ENCODE results near the gene ZBTB43.
"Not testable (repeated sequence)": the region's sequence is repeated elsewhere in the genome, so short reads cannot be mapped to it uniquely, and the experiment has no call there.

ZBTB43 gene

GRCh38 chr9:126784401-126784800, 20.4 kb upstream of the ZBTB43 start:
- Mint-ChIP-seq H3K36me3 (no peaks in the 10 kb centered on the region), H3K4me3 (no peak overlapping the region), H3K4me1 (no peaks in the 10 kb centered on the region), H3K27ac (no peak overlapping the region), H3K27me3 (peaks cover 8% of the 10 kb centered on the region), H3K9me3 (no peaks in the 10 kb centered on the region)

DNA sequence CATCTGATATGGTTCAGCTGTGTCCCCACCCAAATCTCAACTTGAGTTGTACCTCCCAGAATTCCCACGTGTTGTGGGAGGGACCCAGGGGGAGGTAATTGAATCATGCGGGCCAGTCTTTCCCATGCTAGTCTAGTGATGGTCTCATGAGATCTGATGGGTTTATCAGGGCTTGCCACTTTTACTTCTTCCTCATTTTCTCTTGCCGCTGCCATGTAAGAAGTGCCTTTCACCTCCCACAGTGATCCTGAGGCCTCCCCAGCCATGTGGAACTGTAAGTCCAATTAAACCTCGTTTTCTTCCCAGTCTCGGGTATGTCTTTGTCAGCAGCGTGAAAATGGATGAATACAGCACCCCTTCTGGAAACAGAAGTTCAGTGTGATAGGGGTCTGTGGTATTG, 20.0 kb upstream of the ZBTB43 start:
- H3K9me3 Mint-ChIP-seq, H3K4me3 Mint-ChIP-seq, H3K4me1 Mint-ChIP-seq, H3K27ac Mint-ChIP-seq, H3K36me3 Mint-ChIP-seq, H3K27me3 Mint-ChIP-seq: not testable (repeated sequence)

GRCh38 chr9:126788046-126788445, 16.8 kb upstream of the ZBTB43 start:
- peaks cover 10% of the 10 kb centered on the region for H3K27me3 Mint-ChIP-seq
- H3K4me3 Mint-ChIP-seq: no peak overlapping the region
- H3K36me3 Mint-ChIP-seq: no peaks in the 10 kb centered on the region
- H3K9me3 Mint-ChIP-seq: no peaks in the 10 kb centered on the region
- no peaks in the 10 kb centered on the region for H3K4me1 Mint-ChIP-seq
- no peak overlapping the region for H3K27ac Mint-ChIP-seq

GRCh38 chr9:126788634-126789349, 16.0 kb upstream of the ZBTB43 start:
- Mint-ChIP-seq H3K4me3 (no peak overlapping the region), H3K27me3 (peaks cover 10% of the 10 kb centered on the region), H3K9me3 (no peaks in the 10 kb centered on the region), H3K36me3 (no peaks in the 10 kb centered on the region), H3K4me1 (no peaks in the 10 kb centered on the region), H3K27ac (no peak overlapping the region)

DNA sequence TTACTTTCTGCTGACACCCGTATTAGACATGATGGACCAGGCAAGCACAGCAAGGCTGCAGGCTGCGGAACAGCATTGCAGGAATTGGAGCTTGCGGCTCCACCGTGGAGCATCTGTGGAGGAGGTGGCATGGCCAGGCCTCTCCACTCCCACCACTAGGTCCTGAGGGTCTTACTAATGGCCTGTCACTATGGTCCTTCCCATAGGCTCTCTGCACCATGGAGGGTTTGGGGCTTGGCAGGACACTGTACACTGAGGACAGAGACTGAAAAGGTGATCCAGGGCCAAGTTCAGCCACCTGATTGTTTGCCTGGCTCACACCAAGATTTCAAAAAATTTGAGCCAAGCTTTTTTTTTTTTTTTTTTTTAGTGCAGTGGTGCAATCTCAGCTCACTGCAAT, 14.3 kb upstream of the ZBTB43 start:
- no peaks in the 10 kb centered on the region for H3K4me1 Mint-ChIP-seq
- H3K4me3 Mint-ChIP-seq: no peak overlapping the region
- peaks cover 10% of the 10 kb centered on the region for H3K27me3 Mint-ChIP-seq
- no peaks in the 10 kb centered on the region for H3K9me3 Mint-ChIP-seq
- H3K36me3 Mint-ChIP-seq: no peaks in the 10 kb centered on the region
- H3K27ac Mint-ChIP-seq: no peak overlapping the region

GRCh38 chr9:126791406-126792230, 13.2 kb upstream of the ZBTB43 start:
- Mint-ChIP-seq H3K4me1 (no peaks in the 10 kb centered on the region), H3K4me3 (no peak overlapping the region), H3K36me3 (no peaks in the 10 kb centered on the region), H3K27ac (peak overlapping the region; percentile 21), H3K9me3 (no peaks in the 10 kb centered on the region), H3K27me3 (peaks cover 7% of the 10 kb centered on the region)

DNA sequence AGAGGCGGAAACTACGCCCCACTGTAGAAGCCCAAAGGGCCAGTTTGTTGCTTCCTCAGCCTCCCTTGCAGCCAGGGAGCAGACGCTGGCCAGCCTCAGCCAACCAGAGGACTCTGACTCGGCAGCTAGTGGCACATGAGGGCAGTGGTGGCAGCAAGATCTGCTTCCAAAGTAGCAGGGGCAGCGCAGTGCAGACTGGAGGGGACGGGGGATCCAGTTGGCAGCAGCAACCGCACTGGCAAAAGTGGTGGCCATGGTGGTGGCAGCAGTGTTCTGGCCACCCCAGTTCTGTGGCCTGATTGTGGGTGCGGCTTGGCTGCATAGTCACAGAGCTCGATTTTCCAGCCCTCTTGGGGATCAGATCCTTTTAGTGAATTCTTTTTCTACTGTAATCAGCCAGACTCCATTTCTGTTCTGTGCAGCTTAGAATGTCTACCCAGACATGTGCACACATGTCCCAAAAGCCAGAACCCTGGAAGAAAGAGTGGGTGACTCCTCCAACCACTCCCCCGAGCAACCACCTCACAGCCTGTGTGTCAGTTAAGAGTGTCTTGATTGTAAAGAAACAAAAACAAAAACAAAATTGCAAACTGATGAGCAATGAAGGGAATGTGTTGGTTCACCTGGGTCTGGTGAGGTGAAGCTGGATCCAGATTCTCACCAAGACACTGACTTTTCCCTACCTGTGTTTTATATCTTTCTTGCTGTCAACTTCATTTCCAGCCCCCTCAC, 11.0 kb upstream of the ZBTB43 start:
- H3K4me1 Mint-ChIP-seq: no peaks in the 10 kb centered on the region
- no peak overlapping the region for H3K4me3 Mint-ChIP-seq

GRCh38 chr9:126794441-126794840, 10.4 kb upstream of the ZBTB43 start:
- peaks cover 5% of the 10 kb centered on the region for H3K27me3 Mint-ChIP-seq
- H3K4me3 Mint-ChIP-seq: no peak overlapping the region
- no peaks in the 10 kb centered on the region for H3K36me3 Mint-ChIP-seq
- no peaks in the 10 kb centered on the region for H3K4me1 Mint-ChIP-seq
- no peak overlapping the region for H3K27ac Mint-ChIP-seq
- H3K9me3 Mint-ChIP-seq: no peaks in the 10 kb centered on the region

More for the DNA sequence above, 11.0 kb upstream of the ZBTB43 start:
- Mint-ChIP-seq H3K27me3 (peaks cover 5% of the 10 kb centered on the region), H3K36me3 (no peaks in the 10 kb centered on the region), H3K27ac (no peak overlapping the region), H3K9me3 (no peaks in the 10 kb centered on the region)

- Mint-ChIP-seq H3K27me3 (no peaks in the 10 kb centered on the region), H3K27ac (no peak overlapping the region), H3K4me1 (no peaks in the 10 kb centered on the region), H3K9me3 (no peaks in the 10 kb centered on the region), H3K36me3 (no peaks in the 10 kb centered on the region), H3K4me3 (no peak overlapping the region)
These were observed 8.1 kb upstream of the ZBTB43 start for GRCh38 chr9:126796758-126797157.

- Mint-ChIP-seq H3K27ac (no peak overlapping the region), H3K4me1 (no peaks in the 10 kb centered on the region), H3K36me3 (no peaks in the 10 kb centered on the region)
These were observed 6.9 kb upstream of the ZBTB43 start for GRCh38 chr9:126797903-126798302.

GRCh38 chr9:126799034-126799433, 5.8 kb upstream of the ZBTB43 start:
- H3K27ac Mint-ChIP-seq: no peak overlapping the region
- no peaks in the 10 kb centered on the region for H3K36me3 Mint-ChIP-seq
- H3K4me3 Mint-ChIP-seq: no peak overlapping the region
- H3K4me1 Mint-ChIP-seq: peaks cover 3% of the 10 kb centered on the region
- no peaks in the 10 kb centered on the region for H3K9me3 Mint-ChIP-seq
- H3K27me3 Mint-ChIP-seq: no peaks in the 10 kb centered on the region

More at GRCh38 chr9:126797903-126798302, 6.9 kb upstream of the ZBTB43 start:
- H3K4me3 Mint-ChIP-seq: no peak overlapping the region
- no peaks in the 10 kb centered on the region for H3K9me3 Mint-ChIP-seq
- H3K27me3 Mint-ChIP-seq: no peaks in the 10 kb centered on the region

GRCh38 chr9:126802318-126803059, 2.4 kb upstream of the ZBTB43 start:
- Mint-ChIP-seq H3K27ac (no peak overlapping the region), H3K27me3 (no peaks in the 10 kb centered on the region), H3K4me3 (no peak overlapping the region), H3K36me3 (peaks cover 3% of the 10 kb centered on the region), H3K9me3 (no peaks in the 10 kb centered on the region), H3K4me1 (peaks cover 29% of the 10 kb centered on the region)

GRCh38 chr9:126804198-126804695, 593 bp upstream of the ZBTB43 start:
- peaks cover 37% of the 10 kb centered on the region for H3K4me1 Mint-ChIP-seq
- H3K36me3 Mint-ChIP-seq: peaks cover 3% of the 10 kb centered on the region
- H3K27ac Mint-ChIP-seq: peak overlapping the region; percentile 73
- no peaks in the 10 kb centered on the region for H3K27me3 Mint-ChIP-seq
- peak overlapping the region; percentile 98 for H3K4me3 Mint-ChIP-seq
- no peaks in the 10 kb centered on the region for H3K9me3 Mint-ChIP-seq

GRCh38 chr9:126805554-126806262, 868 bp downstream of the ZBTB43 start:
- H3K4me1 Mint-ChIP-seq: peaks cover 37% of the 10 kb centered on the region
- peak overlapping the region; percentile 98 for H3K27ac Mint-ChIP-seq
- no peaks in the 10 kb centered on the region for H3K27me3 Mint-ChIP-seq
- H3K36me3 Mint-ChIP-seq: peaks cover 3% of the 10 kb centered on the region
- H3K9me3 Mint-ChIP-seq: no peaks in the 10 kb centered on the region
- H3K4me3 Mint-ChIP-seq: peak overlapping the region; percentile 98
